LHCN-M2 (cell line): Measurements from ENCODE around the gene SDHAF4. TPM values are rescaled to one million over a fixed set of nuclear protein-coding genes. Genes with fewer than 3 reads are reported as not detected.
A peak's percentile ranks its signal among the peaks of the same experiment; 100 is the strongest.
"Not testable (repeated sequence)": the region's sequence is repeated elsewhere in the genome, so short reads cannot be mapped to it uniquely, and the experiment has no call there.

Experiments used
- DNase-seq: peaks from one replicate; pipeline ENCODE4 v3.0.0-alpha.2; 2012; ENCODE audit warnings: low read depth
- total RNA-seq: library from RNA; depleted of rRNA; stranded (reverse); fragments of >200 nt; gene quantifications from 2 replicates; pipeline ENCODE4 v1.2.3, GENCODE V29; 2014; rRNA removed

SDHAF4 gene
- total RNA-seq, 1 experiment from 2014 or later: 9.8 TPM

GRCh38 chr6:70592391-70593117, 25.8 kb downstream of the SDHAF4 start:
- DNase-seq: no peak

GRCh38 chr6:70593118-70593486, 26.4 kb downstream of the SDHAF4 start:
- DNase-seq: no peak

GRCh38 chr6:70599187-70599586, 32.5 kb downstream of the SDHAF4 start:
- DNase-seq: no peak

- DNase-seq: no peak
These were observed 34.3 kb downstream of the SDHAF4 start for GRCh38 chr6:70601014-70601413.

- DNase-seq: no peak
These were observed 37.5 kb downstream of the SDHAF4 start for GRCh38 chr6:70604254-70604653.

GRCh38 chr6:70607371-70607770, 40.6 kb downstream of the SDHAF4 start:
- DNase-seq: not testable (repeated sequence)

- not testable (repeated sequence) for DNase-seq
These were observed 42.5 kb downstream of the SDHAF4 start for GRCh38 chr6:70609181-70609580.

- DNase-seq: no peak
These were observed 50.1 kb downstream of the SDHAF4 start for GRCh38 chr6:70616728-70617260.

GRCh38 chr6:70620746-70621145, 54.0 kb downstream of the SDHAF4 start:
- no peak for DNase-seq

- DNase-seq: peak; percentile 5
These were observed 55.7 kb downstream of the SDHAF4 start for GRCh38 chr6:70622461-70622860.

GRCh38 chr6:70625436-70625835, 58.7 kb downstream of the SDHAF4 start:
- no peak for DNase-seq

- no peak for DNase-seq
These were observed 60.9 kb downstream of the SDHAF4 start for GRCh38 chr6:70627500-70628254.

- no peak for DNase-seq
These were observed 63.2 kb downstream of the SDHAF4 start for GRCh38 chr6:70629929-70630328.

- DNase-seq: no peak
These were observed 67.1 kb downstream of the SDHAF4 start for GRCh38 chr6:70633870-70634269.

- DNase-seq: no peak
These were observed 69.9 kb downstream of the SDHAF4 start for GRCh38 chr6:70636596-70636995.

- DNase-seq: no peak
These were observed 71.7 kb downstream of the SDHAF4 start for GRCh38 chr6:70638468-70638867.

Other genes starting within 250 kb of the SDHAF4 start
- 7.9 and 8.8 TPM in 2 replicates for gene FAM135A, start 153.4 kb upstream of the SDHAF4 start, total RNA-seq
- gene SMAP1, start 101.0 kb downstream of the SDHAF4 start, total RNA-seq: 20.2 and 21.0 TPM in 2 replicates